CD4-positive, alpha-beta T cell treated with Interleukin-4 for 4 hours (primary cell): ENCODE data around the gene KIRREL3.

Experiments used
- DNase-seq: peaks from one replicate; pipeline ENCODE4 v3.0.0-alpha.2; 2020

Gene KIRREL3

GRCh38 chr11:126732981-126733380, 267.6 kb downstream of the KIRREL3 start:
- DNase-seq: no peak

- no peak for DNase-seq
Observed at GRCh38 chr11:126731576-126732142, 268.9 kb downstream of the KIRREL3 start.

GRCh38 chr11:126727381-126727780, 273.2 kb downstream of the KIRREL3 start:
- DNase-seq: no peak

GRCh38 chr11:126725521-126725920, 275.0 kb downstream of the KIRREL3 start:
- DNase-seq: no peak

- no peak for DNase-seq
Observed at GRCh38 chr11:126725043-126725442, 275.5 kb downstream of the KIRREL3 start.

- DNase-seq: no peak
Observed at GRCh38 chr11:126723665-126724045, 276.9 kb downstream of the KIRREL3 start.

- no peak for DNase-seq
Observed at GRCh38 chr11:126722956-126723664, 277.5 kb downstream of the KIRREL3 start.

GRCh38 chr11:126722006-126722736, 278.4 kb downstream of the KIRREL3 start:
- DNase-seq: no peak

GRCh38 chr11:126720539-126721235, 279.9 kb downstream of the KIRREL3 start:
- no peak for DNase-seq

- no peak for DNase-seq
Observed at GRCh38 chr11:126719740-126720139, 280.8 kb downstream of the KIRREL3 start.

- no peak for DNase-seq
Observed at GRCh38 chr11:126718276-126718675, 282.3 kb downstream of the KIRREL3 start.

GRCh38 chr11:126716456-126717083, 284.0 kb downstream of the KIRREL3 start:
- DNase-seq: peak; percentile 11

- no peak for DNase-seq
Observed at GRCh38 chr11:126713806-126714205, 286.8 kb downstream of the KIRREL3 start.

GRCh38 chr11:126711977-126712625, 288.5 kb downstream of the KIRREL3 start:
- no peak for DNase-seq

- DNase-seq: no peak
Observed at GRCh38 chr11:126710804-126711399, 289.7 kb downstream of the KIRREL3 start.

- no peak for DNase-seq
Observed at GRCh38 chr11:126707498-126707897, 293.1 kb downstream of the KIRREL3 start.

- no peak for DNase-seq
Observed at GRCh38 chr11:126704096-126704495, 296.5 kb downstream of the KIRREL3 start.

GRCh38 chr11:126703662-126704061, 296.9 kb downstream of the KIRREL3 start:
- DNase-seq: no peak

- no peak for DNase-seq
Observed at GRCh38 chr11:126702987-126703386, 297.6 kb downstream of the KIRREL3 start.

- no peak for DNase-seq
Observed at GRCh38 chr11:126702165-126702720, 298.3 kb downstream of the KIRREL3 start.

GRCh38 chr11:126701520-126701897, 299.1 kb downstream of the KIRREL3 start:
- no peak for DNase-seq
